Measurements from ENCODE around the gene GRAMD2B.

Gene GRAMD2B

GRCh38 chr5:126446498-126447224 lies 23.5 kb downstream of the GRAMD2B start:
- Histone ChIP-seq H3K4me1 (peaks cover 11% of the 10 kb centered on the region), H3K4me2 (no peak overlapping the region)

GRCh38 chr5:126448720-126449119 lies 25.5 kb downstream of the GRAMD2B start:
- H3K9me3 ChIP-seq: no peaks in the 10 kb centered on the region
- no peak overlapping the region for H3K4me2 ChIP-seq
- no peak overlapping the region for H3K9ac ChIP-seq
- H3K27me3 ChIP-seq: no peaks in the 10 kb centered on the region
- no peak overlapping the region for H3K27ac ChIP-seq
- H3K36me3 ChIP-seq: no peaks in the 10 kb centered on the region
- H3K4me3 ChIP-seq: no peak overlapping the region
- no peak for TF ChIP-seq Cebpa-rat (IDR thresholded peaks at IDR 0.05)
- H3K4me1 ChIP-seq: peaks cover 11% of the 10 kb centered on the region
- no peaks in the 10 kb centered on the region for H4K20me1 ChIP-seq

More at GRCh38 chr5:126446498-126447224, 23.5 kb downstream of the GRAMD2B start:
- Histone ChIP-seq H3K4me3 (no peak overlapping the region), H3K9me3 (no peaks in the 10 kb centered on the region), H3K36me3 (no peaks in the 10 kb centered on the region), H3K27me3 (no peaks in the 10 kb centered on the region), H3K27ac (no peak overlapping the region), H4K20me1 (no peaks in the 10 kb centered on the region), H3K9ac (no peak overlapping the region)
- no peak for TF ChIP-seq Cebpa-rat (IDR thresholded peaks at IDR 0.05)

DNA sequence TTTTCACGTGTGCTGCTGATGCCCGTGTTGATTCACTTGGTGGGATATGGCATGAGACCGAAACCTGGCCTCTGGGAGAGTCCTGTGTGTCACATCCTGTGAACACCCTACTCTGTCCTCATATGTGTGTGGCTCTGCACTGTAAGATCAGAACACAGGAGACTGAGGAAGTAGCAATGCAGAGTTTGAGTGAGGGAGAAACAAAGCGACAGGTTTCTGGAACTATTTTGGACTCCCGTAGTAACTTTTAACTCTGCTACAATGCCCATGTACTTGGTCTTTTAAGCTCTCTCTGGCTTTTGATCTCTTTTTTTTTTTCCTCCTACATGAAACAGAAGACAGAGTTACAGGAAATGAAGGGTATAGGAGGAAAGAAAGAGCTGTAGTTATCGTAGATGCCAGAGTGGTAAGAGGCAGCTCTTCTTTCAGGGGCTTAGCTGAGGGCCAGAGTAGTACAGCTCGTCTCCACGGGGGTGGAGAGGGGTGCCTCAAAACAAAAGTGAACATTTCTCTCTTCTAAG lies 26.6 kb downstream of the GRAMD2B start:
- Histone ChIP-seq H3K4me2 (peak overlapping the region; percentile 12; the same call in 1 of the 2 replicates), H3K4me3 (no peak overlapping the region), H3K27ac (no peak overlapping the region), H3K9ac (no peak overlapping the region), H3K27me3 (no peaks in the 10 kb centered on the region), H3K36me3 (no peaks in the 10 kb centered on the region), H3K4me1 (peaks cover 11% of the 10 kb centered on the region), H3K9me3 (no peaks in the 10 kb centered on the region), H4K20me1 (no peaks in the 10 kb centered on the region)
- no peak for TF ChIP-seq Cebpa-rat (IDR thresholded peaks at IDR 0.05)

GRCh38 chr5:126450346-126450745 lies 27.1 kb downstream of the GRAMD2B start:
- no peak for TF ChIP-seq Cebpa-rat (IDR thresholded peaks at IDR 0.05)
- H4K20me1 ChIP-seq: no peaks in the 10 kb centered on the region
- H3K4me2 ChIP-seq: peak overlapping the region; percentile 12; the same call in 1 of the 2 replicates
- H3K9me3 ChIP-seq: no peaks in the 10 kb centered on the region
- no peaks in the 10 kb centered on the region for H3K27me3 ChIP-seq
- peaks cover 11% of the 10 kb centered on the region for H3K4me1 ChIP-seq
- no peaks in the 10 kb centered on the region for H3K36me3 ChIP-seq
- no peak overlapping the region for H3K27ac ChIP-seq
- no peak overlapping the region for H3K9ac ChIP-seq
- H3K4me3 ChIP-seq: no peak overlapping the region

DNA sequence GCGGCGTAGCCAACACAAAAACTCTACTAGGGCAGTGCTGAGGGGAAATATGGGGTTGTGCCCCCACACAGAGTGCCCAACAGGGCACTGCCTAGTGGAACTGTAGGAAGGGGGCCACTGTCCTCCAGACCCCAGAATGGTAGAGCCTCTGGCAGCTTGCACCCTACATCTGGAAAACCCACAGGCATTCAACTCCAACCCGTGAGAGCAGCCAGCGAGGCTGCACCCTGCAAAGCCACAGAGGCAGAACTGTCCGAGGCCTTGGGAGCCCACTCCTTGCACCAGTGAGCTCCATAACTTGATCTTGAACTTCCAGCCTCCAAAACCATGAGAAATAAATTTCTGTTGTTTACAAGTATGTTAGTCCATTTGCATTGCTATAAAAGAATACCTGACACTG lies 27.7 kb downstream of the GRAMD2B start:
- Histone ChIP-seq H3K4me3 (no peak overlapping the region), H3K36me3 (no peaks in the 10 kb centered on the region), H3K4me2 (no peak overlapping the region), H3K9ac (no peak overlapping the region), H3K27ac (no peak overlapping the region), H3K9me3 (no peaks in the 10 kb centered on the region), H3K4me1 (peaks cover 11% of the 10 kb centered on the region), H3K27me3 (no peaks in the 10 kb centered on the region), H4K20me1 (no peaks in the 10 kb centered on the region)
- TF ChIP-seq Cebpa-rat (IDR thresholded peaks at IDR 0.05): no peak

DNA sequence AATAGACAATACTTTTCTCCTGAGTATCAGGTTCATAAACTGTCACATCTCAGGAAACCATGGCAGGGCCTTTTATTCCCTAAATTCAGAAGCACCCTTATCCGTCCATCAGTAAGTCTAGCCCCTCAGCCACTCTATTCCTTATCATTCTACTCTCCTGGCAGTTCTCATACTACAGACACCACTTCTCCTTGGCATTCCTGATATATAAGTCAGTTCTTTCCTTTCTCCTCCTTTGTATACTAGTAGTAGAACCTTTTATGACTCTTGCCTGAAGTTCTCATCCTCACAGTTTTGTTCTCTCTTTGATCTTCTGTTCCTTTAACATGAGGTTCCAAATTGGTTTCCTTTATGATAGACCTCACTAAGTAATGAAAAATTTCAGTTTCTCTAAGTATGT lies 29.3 kb downstream of the GRAMD2B start:
- Histone ChIP-seq H3K9me3 (no peaks in the 10 kb centered on the region), H3K27ac (no peak overlapping the region), H3K4me1 (peaks cover 11% of the 10 kb centered on the region), H4K20me1 (no peaks in the 10 kb centered on the region), H3K9ac (no peak overlapping the region), H3K4me3 (no peak overlapping the region), H3K4me2 (no peak overlapping the region), H3K36me3 (no peaks in the 10 kb centered on the region), H3K27me3 (no peaks in the 10 kb centered on the region)
- no peak for TF ChIP-seq Cebpa-rat (IDR thresholded peaks at IDR 0.05)

GRCh38 chr5:126454081-126454480 lies 30.9 kb downstream of the GRAMD2B start:
- H3K4me3 ChIP-seq: no peak overlapping the region
- TF ChIP-seq Cebpa-rat (IDR thresholded peaks at IDR 0.05): no peak
- peaks cover 16% of the 10 kb centered on the region for H3K4me1 ChIP-seq
- H3K27ac ChIP-seq: no peak overlapping the region
- H4K20me1 ChIP-seq: no peaks in the 10 kb centered on the region
- H3K9ac ChIP-seq: no peak overlapping the region
- H3K36me3 ChIP-seq: no peaks in the 10 kb centered on the region
- no peaks in the 10 kb centered on the region for H3K9me3 ChIP-seq
- H3K4me2 ChIP-seq: no peak overlapping the region
- no peaks in the 10 kb centered on the region for H3K27me3 ChIP-seq

GRCh38 chr5:126454535-126454934 lies 31.3 kb downstream of the GRAMD2B start:
- Histone ChIP-seq H3K36me3 (no peaks in the 10 kb centered on the region), H4K20me1 (no peaks in the 10 kb centered on the region), H3K9me3 (no peaks in the 10 kb centered on the region), H3K9ac (no peak overlapping the region), H3K4me3 (no peak overlapping the region), H3K4me1 (peaks cover 16% of the 10 kb centered on the region), H3K27ac (no peak overlapping the region), H3K4me2 (no peak overlapping the region), H3K27me3 (no peaks in the 10 kb centered on the region)
- no peak for TF ChIP-seq Cebpa-rat (IDR thresholded peaks at IDR 0.05)

- Histone ChIP-seq H4K20me1 (no peaks in the 10 kb centered on the region), H3K36me3 (no peaks in the 10 kb centered on the region), H3K4me3 (no peak overlapping the region), H3K27ac (no peak overlapping the region), H3K9me3 (no peaks in the 10 kb centered on the region), H3K9ac (no peak overlapping the region), H3K4me2 (no peak overlapping the region), H3K4me1 (peaks cover 8% of the 10 kb centered on the region), H3K27me3 (no peaks in the 10 kb centered on the region)
- no peak for TF ChIP-seq Cebpa-rat (IDR thresholded peaks at IDR 0.05)
Observed at GRCh38 chr5:126455264-126455663, 32.1 kb downstream of the GRAMD2B start.

GRCh38 chr5:126455728-126456127 lies 32.5 kb downstream of the GRAMD2B start:
- no peak overlapping the region for H3K4me3 ChIP-seq
- no peaks in the 10 kb centered on the region for H3K27me3 ChIP-seq
- H3K4me1 ChIP-seq: peaks cover 5% of the 10 kb centered on the region; the same call in 1 of the 2 replicates
- no peak overlapping the region for H3K27ac ChIP-seq
- H3K9me3 ChIP-seq: no peaks in the 10 kb centered on the region
- H4K20me1 ChIP-seq: no peaks in the 10 kb centered on the region
- no peak overlapping the region for H3K9ac ChIP-seq
- no peak overlapping the region for H3K4me2 ChIP-seq
- no peaks in the 10 kb centered on the region for H3K36me3 ChIP-seq
- no peak for TF ChIP-seq Cebpa-rat (IDR thresholded peaks at IDR 0.05)
